Gastroesophageal sphincter (tissue), 3 donors: Measurements from ENCODE around the gene NSD2.

Experiments
- EP300 ChIP-seq: sonication (generic); formaldehyde crosslinking; IDR thresholded peaks from one replicate; pipeline ENCODE4 v1.6.1; 2017; ENCODE audit warnings: antibody characterized with exemption, mild to moderate bottlenecking
- POLR2A ChIP-seq, 2 donors: fragments of 450-650 bp; IDR thresholded peaks; one replicate each; pipeline ENCODE4 v1.6.1; 2017; ENCODE audit warnings: antibody characterized with exemption in 2 of 2, mild to moderate bottlenecking in 2 of 2, moderate library complexity in 1 of 2
- TF ChIP-seq, protein P1 (sequence below), 4 experiments: fragments of 200-600 bp in 2 of 4; fragments of 450-650 bp in 2 of 4; sonication (generic) in 1 of 4; IDR thresholded peaks; one replicate each; pipeline ENCODE4 v1.5.1; 2017 to 2019; ENCODE audit warnings: antibody characterized with exemption in 4 of 4, mild to moderate bottlenecking in 2 of 4, moderate library complexity in 2 of 4

DNA sequence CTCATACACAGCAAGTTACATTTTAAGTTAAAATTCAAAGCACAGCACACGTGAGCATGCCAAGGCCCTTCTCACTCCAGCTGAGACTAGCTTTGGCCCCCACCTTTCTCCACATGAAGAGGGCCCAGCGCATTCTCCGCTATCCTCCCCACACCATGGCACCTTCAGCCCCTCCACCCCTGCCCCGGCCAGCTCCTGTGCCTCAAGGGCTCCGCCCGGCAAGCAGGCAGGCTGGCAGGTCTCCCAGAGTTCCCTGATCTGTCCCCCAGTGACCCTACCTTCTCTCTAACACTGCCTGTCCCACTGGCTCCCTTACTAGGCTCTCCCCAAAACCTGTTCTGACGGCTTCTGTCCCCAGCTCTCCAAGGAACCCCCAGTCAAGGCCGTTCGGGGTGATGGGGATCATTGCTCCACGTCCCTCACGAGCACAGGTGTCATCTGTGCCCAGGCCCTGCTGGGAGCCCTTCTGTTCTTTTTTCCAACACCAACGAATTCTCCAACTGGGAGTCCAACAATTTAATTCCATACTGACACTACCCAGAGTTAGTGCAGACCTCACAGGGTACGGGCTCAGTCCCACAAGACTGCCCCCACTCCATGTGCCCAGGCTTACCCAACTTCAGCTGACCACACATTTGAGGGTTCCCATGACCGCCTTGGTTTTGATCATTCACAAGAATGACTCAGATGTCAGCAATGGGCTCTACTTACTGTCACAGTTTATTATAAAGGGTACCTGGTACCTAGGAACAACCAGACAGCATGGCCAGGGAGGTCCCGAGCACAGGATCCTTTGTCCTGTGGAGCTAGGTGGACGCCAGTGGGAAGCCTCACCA is 19.4 kb upstream of the NSD2 start:
- TF ChIP-seq, protein P1, sequence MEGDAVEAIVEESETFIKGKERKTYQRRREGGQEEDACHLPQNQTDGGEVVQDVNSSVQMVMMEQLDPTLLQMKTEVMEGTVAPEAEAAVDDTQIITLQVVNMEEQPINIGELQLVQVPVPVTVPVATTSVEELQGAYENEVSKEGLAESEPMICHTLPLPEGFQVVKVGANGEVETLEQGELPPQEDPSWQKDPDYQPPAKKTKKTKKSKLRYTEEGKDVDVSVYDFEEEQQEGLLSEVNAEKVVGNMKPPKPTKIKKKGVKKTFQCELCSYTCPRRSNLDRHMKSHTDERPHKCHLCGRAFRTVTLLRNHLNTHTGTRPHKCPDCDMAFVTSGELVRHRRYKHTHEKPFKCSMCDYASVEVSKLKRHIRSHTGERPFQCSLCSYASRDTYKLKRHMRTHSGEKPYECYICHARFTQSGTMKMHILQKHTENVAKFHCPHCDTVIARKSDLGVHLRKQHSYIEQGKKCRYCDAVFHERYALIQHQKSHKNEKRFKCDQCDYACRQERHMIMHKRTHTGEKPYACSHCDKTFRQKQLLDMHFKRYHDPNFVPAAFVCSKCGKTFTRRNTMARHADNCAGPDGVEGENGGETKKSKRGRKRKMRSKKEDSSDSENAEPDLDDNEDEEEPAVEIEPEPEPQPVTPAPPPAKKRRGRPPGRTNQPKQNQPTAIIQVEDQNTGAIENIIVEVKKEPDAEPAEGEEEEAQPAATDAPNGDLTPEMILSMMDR (IDR thresholded peaks at IDR 0.05) = no peak
- TF ChIP-seq EP300 (no peak), POLR2A (IDR thresholded peaks at IDR 0.05) (no peak)
